Karpas-422 (cell line): ENCODE results near the gene CDK10. TPM values are rescaled to one million over a fixed set of nuclear protein-coding genes. Genes with fewer than 3 reads are reported as not detected.
"Not testable (repeated sequence)": the region's sequence is repeated elsewhere in the genome, so short reads cannot be mapped to it uniquely, and the experiment has no call there.

Experiments used
- DNase-seq: peaks from one replicate; pipeline ENCODE4 v3.0.0-alpha.2; 2015
- H2AFZ ChIP-seq: fragments of 200-600 bp; sonication (generic); 2 replicates; pipeline ENCODE4 v1.6.1; 2014; ENCODE audit warnings: antibody characterized with exemption, low read length, mixed read lengths
- H3K27ac ChIP-seq: fragments of 200-600 bp; sonication (generic); 2 replicates; pipeline ENCODE4 v1.5.1; 2014; ENCODE audit warnings: mild to moderate bottlenecking, low read length, moderate library complexity
- H3K27me3 ChIP-seq: fragments of 200-600 bp; sonication (generic); 2 replicates; pipeline ENCODE4 v1.6.1; 2014; ENCODE audit warnings: low read length, mixed read lengths
- H3K36me3 ChIP-seq: fragments of 200-600 bp; sonication (generic); 2 replicates; pipeline ENCODE4 v1.6.1; 2014; ENCODE audit warnings: low read length, mixed read lengths; ENCODE audit not compliant: insufficient read depth
- H3K4me1 ChIP-seq: fragments of 200-600 bp; sonication (generic); 2 replicates; pipeline ENCODE4 v1.6.1; 2014; ENCODE audit warnings: mild to moderate bottlenecking, low read length, mixed read lengths
- H3K4me2 ChIP-seq: fragments of 200-600 bp; sonication (generic); 2 replicates; pipeline ENCODE4 v1.6.1; 2014; ENCODE audit warnings: low read length, low read depth, mild to moderate bottlenecking; ENCODE audit not compliant: poor library complexity, severe bottlenecking
- H3K4me3 ChIP-seq: fragments of 200-600 bp; sonication (generic); 2 replicates; pipeline ENCODE4 v1.5.1; 2014; ENCODE audit warnings: mild to moderate bottlenecking, antibody characterized with exemption, low read length, mixed read lengths
- H3K79me2 ChIP-seq: fragments of 200-600 bp; sonication (generic); 2 replicates; pipeline ENCODE4 v1.6.1; 2014; ENCODE audit warnings: mild to moderate bottlenecking, low read length, mixed read lengths
- H3K9ac ChIP-seq: fragments of 200-600 bp; sonication (generic); 2 replicates; pipeline ENCODE4 v1.6.0; 2014; ENCODE audit warnings: low read length
- H3K9me2 ChIP-seq: fragments of 200-600 bp; sonication (generic), shearing (Covaris generic); replicated peaks from 2 replicates; pipeline ENCODE4 v1.6.0; 2014; ENCODE audit warnings: mild to moderate bottlenecking, low read length, moderate library complexity; ENCODE audit not compliant: insufficient read depth
- H3K9me3 ChIP-seq: fragments of 300-700, 200-600 bp; sonication (generic); 2 replicates; pipeline ENCODE4 v1.6.1; 2014; ENCODE audit warnings: low read length, mixed read lengths
- H4K20me1 ChIP-seq: fragments of 200-600 bp; sonication (generic); 2 replicates; pipeline ENCODE4 v1.6.1; 2014; ENCODE audit warnings: mild to moderate bottlenecking, antibody characterized with exemption, low read length, low read depth; ENCODE audit not compliant: insufficient read depth
- total RNA-seq: library from RNA; depleted of rRNA; stranded (reverse); fragments of >200 nt; shearing (Covaris generic); gene quantifications from 2 replicates; pipeline ENCODE4 v1.2.3, GENCODE V29; 2014; ENCODE audit warnings: low replicate concordance

The CDK10 gene
- total RNA-seq, 1 experiment from 2014 or later: 25.6 TPM

GRCh38 chr16:89695086-89695874, 8.8 kb downstream of the CDK10 start:
- Histone ChIP-seq H3K9ac (no peak overlapping the region), H3K9me2 (no peaks in the 10 kb centered on the region), H4K20me1 (peaks cover 1% of the 10 kb centered on the region; the same call in 1 of the 2 replicates), H3K9me3 (no peaks in the 10 kb centered on the region), H2AFZ (no peak overlapping the region), H3K27ac (no peak overlapping the region), H3K4me3 (no peak overlapping the region), H3K4me2 (no peak overlapping the region), H3K27me3 (no peaks in the 10 kb centered on the region), H3K4me1 (peaks cover 14% of the 10 kb centered on the region), H3K79me2 (no peaks in the 10 kb centered on the region), H3K36me3 (0 out of 2 replicates have a peak, but pooled peaks cover 2% of the 10 kb centered on the region)
- DNase-seq: no peak

GRCh38 chr16:89695875-89696669, 9.6 kb downstream of the CDK10 start:
- no peaks in the 10 kb centered on the region for H3K9me3 ChIP-seq
- H4K20me1 ChIP-seq: peaks cover 6% of the 10 kb centered on the region; the same call in 1 of the 2 replicates
- DNase-seq: no peak
- no peak overlapping the region for H3K4me3 ChIP-seq
- H3K4me1 ChIP-seq: peaks cover 22% of the 10 kb centered on the region
- no peak overlapping the region for H3K4me2 ChIP-seq
- no peak overlapping the region for H3K27ac ChIP-seq
- H3K9ac ChIP-seq: no peak overlapping the region
- H3K79me2 ChIP-seq: no peaks in the 10 kb centered on the region
- 0 out of 2 replicates have a peak, but pooled peaks cover 2% of the 10 kb centered on the region for H3K36me3 ChIP-seq
- no peaks in the 10 kb centered on the region for H3K27me3 ChIP-seq
- no peaks in the 10 kb centered on the region for H3K9me2 ChIP-seq
- H2AFZ ChIP-seq: no peak overlapping the region

GRCh38 chr16:89696670-89697128, 10.2 kb downstream of the CDK10 start:
- peak; percentile 56 for DNase-seq

GRCh38 chr16:89697161-89697615, 10.7 kb downstream of the CDK10 start:
- Histone ChIP-seq H3K4me1 (peaks cover 24% of the 10 kb centered on the region), H3K9me2 (no peaks in the 10 kb centered on the region), H4K20me1 (peaks cover 6% of the 10 kb centered on the region; the same call in 1 of the 2 replicates), H3K9me3 (no peaks in the 10 kb centered on the region), H3K9ac (no peak overlapping the region), H3K27ac (no peak overlapping the region), H3K79me2 (no peaks in the 10 kb centered on the region), H3K4me3 (no peak overlapping the region), H2AFZ (no peak overlapping the region), H3K4me2 (no peak overlapping the region), H3K36me3 (0 out of 2 replicates have a peak, but pooled peaks cover 2% of the 10 kb centered on the region), H3K27me3 (no peaks in the 10 kb centered on the region)
- DNase-seq: no peak

More at GRCh38 chr16:89696670-89697128, 10.2 kb downstream of the CDK10 start:
- H3K9ac ChIP-seq: no peak overlapping the region
- H3K4me2 ChIP-seq: no peak overlapping the region
- no peak overlapping the region for H3K4me3 ChIP-seq
- H3K4me1 ChIP-seq: peaks cover 23% of the 10 kb centered on the region
- no peak overlapping the region for H2AFZ ChIP-seq
- H3K79me2 ChIP-seq: no peaks in the 10 kb centered on the region
- H3K27ac ChIP-seq: no peak overlapping the region
- H4K20me1 ChIP-seq: peaks cover 6% of the 10 kb centered on the region; the same call in 1 of the 2 replicates
- no peaks in the 10 kb centered on the region for H3K9me2 ChIP-seq
- no peaks in the 10 kb centered on the region for H3K27me3 ChIP-seq
- no peaks in the 10 kb centered on the region for H3K9me3 ChIP-seq
- 0 out of 2 replicates have a peak, but pooled peaks cover 2% of the 10 kb centered on the region for H3K36me3 ChIP-seq

GRCh38 chr16:89697616-89698331, 11.3 kb downstream of the CDK10 start:
- Histone ChIP-seq H4K20me1 (peaks cover 6% of the 10 kb centered on the region; the same call in 1 of the 2 replicates), H3K4me3 (no peak overlapping the region), H3K27ac (no peak overlapping the region), H3K9me3 (no peaks in the 10 kb centered on the region), H3K9me2 (no peaks in the 10 kb centered on the region), H3K4me2 (no peak overlapping the region), H3K4me1 (peaks cover 28% of the 10 kb centered on the region), H3K9ac (no peak overlapping the region), H3K27me3 (no peaks in the 10 kb centered on the region), H3K36me3 (0 out of 2 replicates have a peak, but pooled peaks cover 2% of the 10 kb centered on the region), H2AFZ (no peak overlapping the region), H3K79me2 (no peaks in the 10 kb centered on the region)
- no peak for DNase-seq

GRCh38 chr16:89698717-89699116, 12.2 kb downstream of the CDK10 start:
- not testable (repeated sequence) for DNase-seq, H3K27me3 ChIP-seq, H3K9me2 ChIP-seq, H2AFZ ChIP-seq, H3K79me2 ChIP-seq, H3K9me3 ChIP-seq, H3K9ac ChIP-seq, H3K4me3 ChIP-seq, H3K4me2 ChIP-seq, H4K20me1 ChIP-seq, H3K36me3 ChIP-seq, H3K27ac ChIP-seq
- peaks cover 28% of the 10 kb centered on the region for H3K4me1 ChIP-seq

GRCh38 chr16:89699629-89700099, 13.2 kb downstream of the CDK10 start:
- not testable (repeated sequence) for H3K27ac ChIP-seq, H3K9me2 ChIP-seq, H3K9ac ChIP-seq, H3K36me3 ChIP-seq, DNase-seq, H3K79me2 ChIP-seq, H3K9me3 ChIP-seq, H4K20me1 ChIP-seq, H3K27me3 ChIP-seq, H2AFZ ChIP-seq
- Histone ChIP-seq H3K4me3 (peak overlapping the region; percentile 75; the same call in 1 of the 2 replicates), H3K4me2 (peak overlapping the region; percentile 96), H3K4me1 (peaks cover 28% of the 10 kb centered on the region)
